Omental fat pad (tissue), 4 donors: ENCODE data around the gene ZNF480. TPM values are rescaled to one million over a fixed set of nuclear protein-coding genes. Genes with fewer than 3 reads are reported as not detected.
"Not testable (repeated sequence)": the region's sequence is repeated elsewhere in the genome, so short reads cannot be mapped to it uniquely, and the experiment has no call there.

Source experiments
- ATAC-seq: fragments of 150-250 bp; one replicate; pipeline ENCODE4 v1.9.1; 2016; ENCODE audit warnings: mild to moderate bottlenecking, moderate library complexity; ENCODE audit not compliant: low FRiP score
- DNase-seq: peaks from one replicate; pipeline ENCODE4 v3.0.0-alpha.2; 2019; ENCODE audit warnings: low spot score
- total RNA-seq, 4 donors: library from RNA; depleted of rRNA; stranded (reverse); fragments of >200 nt; gene quantifications; one replicate each; pipeline ENCODE4 v1.1.0, GENCODE V29; 2016
- TF ChIP-seq, protein P1 (sequence below), 3 donors: fragments of 450-650 bp; IDR thresholded peaks; one replicate each; pipeline ENCODE4 v1.5.1; 2016 to 2017; ENCODE audit warnings: antibody characterized with exemption in 3 of 3, mild to moderate bottlenecking in 3 of 3, moderate library complexity in 2 of 3

ZNF480 gene
- total RNA-seq, 4 donors from 2014 or later = 4.9 to 12.9 (median 7.4) TPM

- ATAC-seq (no peak), DNase-seq (no peak)
- TF ChIP-seq, protein P1, sequence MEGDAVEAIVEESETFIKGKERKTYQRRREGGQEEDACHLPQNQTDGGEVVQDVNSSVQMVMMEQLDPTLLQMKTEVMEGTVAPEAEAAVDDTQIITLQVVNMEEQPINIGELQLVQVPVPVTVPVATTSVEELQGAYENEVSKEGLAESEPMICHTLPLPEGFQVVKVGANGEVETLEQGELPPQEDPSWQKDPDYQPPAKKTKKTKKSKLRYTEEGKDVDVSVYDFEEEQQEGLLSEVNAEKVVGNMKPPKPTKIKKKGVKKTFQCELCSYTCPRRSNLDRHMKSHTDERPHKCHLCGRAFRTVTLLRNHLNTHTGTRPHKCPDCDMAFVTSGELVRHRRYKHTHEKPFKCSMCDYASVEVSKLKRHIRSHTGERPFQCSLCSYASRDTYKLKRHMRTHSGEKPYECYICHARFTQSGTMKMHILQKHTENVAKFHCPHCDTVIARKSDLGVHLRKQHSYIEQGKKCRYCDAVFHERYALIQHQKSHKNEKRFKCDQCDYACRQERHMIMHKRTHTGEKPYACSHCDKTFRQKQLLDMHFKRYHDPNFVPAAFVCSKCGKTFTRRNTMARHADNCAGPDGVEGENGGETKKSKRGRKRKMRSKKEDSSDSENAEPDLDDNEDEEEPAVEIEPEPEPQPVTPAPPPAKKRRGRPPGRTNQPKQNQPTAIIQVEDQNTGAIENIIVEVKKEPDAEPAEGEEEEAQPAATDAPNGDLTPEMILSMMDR (IDR thresholded peaks at IDR 0.05) = no peak
Measured at GRCh38 chr19:52274191-52274590, 22.8 kb upstream of the ZNF480 start.

DNA sequence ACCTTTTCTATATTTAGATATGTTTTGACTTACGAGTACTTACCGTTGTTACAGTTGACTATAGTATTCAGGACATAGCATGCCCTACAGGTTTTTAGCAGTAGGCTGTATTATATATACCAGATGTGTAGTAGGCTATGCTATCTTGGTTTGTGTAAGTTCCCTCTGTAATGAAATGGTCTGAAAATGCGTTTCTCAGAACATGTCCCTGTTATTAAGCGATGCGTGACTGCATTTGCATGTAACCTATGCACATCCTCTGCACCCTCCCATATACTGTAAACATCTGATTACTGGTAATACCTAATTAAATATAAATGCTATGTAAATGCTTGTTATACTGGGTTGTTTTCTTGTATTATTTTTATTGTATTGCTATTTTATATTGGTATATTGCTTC lies 21.0 kb upstream of the ZNF480 start:
- TF ChIP-seq, protein P1 (IDR thresholded peaks at IDR 0.05) = no peak
- DNase-seq = no peak
- ATAC-seq = no peak

DNA sequence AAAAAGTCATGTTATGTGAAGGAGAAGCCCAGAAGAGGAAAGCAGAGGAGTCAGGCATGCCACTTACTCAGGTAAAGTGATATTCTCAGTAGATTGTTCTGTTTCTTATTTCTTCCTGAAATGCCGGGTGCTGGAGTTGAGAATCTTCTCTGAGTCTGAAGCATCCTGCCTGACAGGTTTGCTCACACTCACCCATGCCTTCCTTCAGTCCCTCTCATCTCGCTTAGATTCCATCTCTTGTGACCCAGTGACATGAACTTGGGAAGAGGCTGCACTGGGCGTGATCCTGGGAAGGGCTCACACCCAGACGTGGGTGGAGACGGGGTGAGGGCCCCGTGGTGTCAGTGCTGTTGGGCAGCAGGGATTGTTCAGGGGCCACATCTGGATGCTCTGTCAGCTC lies 19.5 kb upstream of the ZNF480 start:
- TF ChIP-seq, protein P1 (IDR thresholded peaks at IDR 0.05) = no peak
- no peak for DNase-seq
- no peak for ATAC-seq

DNA sequence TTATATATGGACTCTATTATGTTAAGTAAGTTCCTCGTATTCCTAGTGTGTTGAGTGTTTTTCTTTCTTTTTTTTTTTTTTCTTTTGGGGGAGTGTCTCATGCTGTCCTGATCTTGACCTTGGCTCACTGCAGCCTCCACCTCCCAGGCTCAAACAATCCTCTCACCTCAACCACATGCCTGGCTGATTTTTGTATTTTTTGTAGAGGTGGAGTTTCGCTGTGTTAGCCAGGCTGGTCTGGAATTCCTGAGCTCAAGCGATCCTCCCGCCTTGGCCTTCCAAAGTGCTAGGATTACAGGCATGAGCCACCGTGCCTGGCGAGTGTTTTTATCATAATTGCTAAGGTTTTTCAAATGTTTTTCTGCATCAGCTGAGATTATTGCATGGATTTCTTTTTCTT lies 10.7 kb upstream of the ZNF480 start:
- DNase-seq (no peak), ATAC-seq (no peak)
- TF ChIP-seq, protein P1 (IDR thresholded peaks at IDR 0.05) = no peak

GRCh38 chr19:52291781-52292180 lies 5.2 kb upstream of the ZNF480 start:
- DNase-seq (no peak), ATAC-seq (no peak)
- TF ChIP-seq, protein P1 (IDR thresholded peaks at IDR 0.05) = no peak

DNA sequence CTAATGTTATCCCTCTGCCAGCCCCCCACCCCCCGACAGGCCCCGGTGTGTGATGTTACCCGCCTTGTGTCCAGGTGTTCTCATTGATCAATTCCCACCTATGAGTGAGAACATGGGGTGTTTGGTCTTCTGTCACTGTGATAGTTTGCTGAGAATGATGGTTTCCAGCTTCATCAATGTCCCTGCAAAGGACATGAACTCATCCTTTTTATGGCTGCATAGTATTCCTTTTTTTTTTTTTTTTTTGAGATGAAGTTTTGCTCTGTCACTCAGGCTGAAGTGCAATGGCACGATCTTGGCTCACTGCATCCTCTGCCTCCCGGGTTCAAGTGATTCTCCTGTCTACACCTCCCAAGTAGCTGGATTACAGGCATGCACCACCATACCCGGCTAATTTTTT lies 4.0 kb upstream of the ZNF480 start:
- not testable (repeated sequence) for DNase-seq, ATAC-seq

GRCh38 chr19:52296400-52296772 lies 583 bp upstream of the ZNF480 start:
- TF ChIP-seq, protein P1 (IDR thresholded peaks at IDR 0.05) = no peak
- ATAC-seq = peak; percentile 15
- DNase-seq = no peak
